T follicular helper cell (primary cell): ENCODE measurements around the gene RIC8B.
"Not testable (repeated sequence)": the region's sequence is repeated elsewhere in the genome, so short reads cannot be mapped to it uniquely, and the experiment has no call there.

Experiments
- DNase-seq: peaks from one replicate; pipeline ENCODE4 v3.0.0-alpha.2; 2020; ENCODE audit warnings: low read depth

RIC8B gene

DNA sequence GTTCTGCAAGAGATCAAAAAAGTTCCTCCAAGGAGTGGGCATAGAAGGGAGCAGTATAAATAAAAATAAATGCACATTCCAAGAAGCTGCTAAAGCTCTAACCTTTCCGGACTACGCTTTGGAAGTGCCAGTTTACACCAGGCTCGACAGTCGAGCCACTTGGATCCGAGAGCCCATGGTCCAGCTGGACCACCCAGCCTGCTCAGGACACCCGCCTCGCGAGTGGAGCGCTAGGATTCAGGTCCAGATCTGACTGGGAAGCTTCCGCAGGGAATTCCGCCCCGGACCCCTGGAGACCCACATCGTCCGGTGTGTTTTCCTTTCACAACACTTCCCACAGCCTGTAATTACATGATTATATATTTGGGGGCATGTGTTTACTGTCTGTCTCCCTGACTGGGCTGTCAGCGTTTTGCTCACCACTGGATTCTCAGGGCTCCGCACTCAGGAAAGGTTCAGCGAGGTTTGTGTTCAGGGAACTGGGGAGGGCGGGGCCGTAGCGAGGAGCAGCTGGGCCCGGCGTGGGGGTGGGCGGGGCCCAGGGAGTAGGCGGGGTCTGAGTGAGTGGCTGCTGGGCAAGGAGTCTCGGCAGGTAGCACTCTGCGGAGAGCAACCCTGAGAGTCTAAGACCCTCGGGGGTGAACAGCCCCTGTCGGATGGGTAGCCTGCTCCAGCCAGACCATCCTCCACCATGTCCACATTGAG lies 128.9 kb downstream of the RIC8B start:
- peak; percentile 59 for DNase-seq

GRCh38 chr12:106906715-106907114 lies 132.2 kb downstream of the RIC8B start:
- DNase-seq, result no peak

DNA sequence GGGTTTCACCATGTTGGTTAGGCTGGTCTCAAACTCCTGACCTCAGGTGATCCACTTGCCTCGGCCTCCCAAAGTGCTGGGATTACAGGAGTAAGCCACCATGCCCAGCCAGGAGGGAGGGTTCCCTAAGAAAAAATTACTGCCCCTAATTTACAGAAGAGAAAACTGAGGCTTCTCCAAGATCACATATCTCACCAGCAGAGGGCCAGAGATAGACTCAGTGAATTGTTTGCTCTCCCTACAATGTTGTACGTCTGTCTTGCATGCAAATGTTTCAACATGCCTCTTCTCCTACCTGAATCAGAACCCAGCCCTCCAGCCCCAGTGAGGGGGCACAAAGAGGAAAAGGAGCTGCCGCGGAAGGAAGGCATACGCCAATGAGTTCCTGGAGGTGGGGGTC lies 132.9 kb downstream of the RIC8B start:
- no peak for DNase-seq

GRCh38 chr12:106907846-106908245 lies 133.4 kb downstream of the RIC8B start:
- DNase-seq, result no peak

DNA sequence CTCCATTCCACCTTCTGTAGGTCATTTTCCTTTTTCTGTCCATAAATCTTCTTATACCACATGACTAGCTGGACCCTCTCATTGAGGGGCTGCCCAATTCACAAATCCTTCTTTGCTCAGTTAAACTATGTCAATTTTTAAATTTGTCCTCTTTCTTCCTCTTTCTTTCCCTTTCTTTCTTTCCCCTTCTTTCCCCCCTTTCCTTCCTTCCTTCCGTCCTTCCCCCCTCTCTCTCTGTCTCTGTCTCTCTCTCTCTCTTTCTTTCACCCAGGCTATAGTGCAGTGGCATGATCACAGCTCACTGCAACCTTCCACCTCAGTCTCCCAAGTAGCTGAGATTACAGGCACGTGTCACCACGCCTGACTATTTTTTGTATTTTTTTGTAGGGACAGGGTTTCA lies 134.1 kb downstream of the RIC8B start:
- DNase-seq, result no peak

GRCh38 chr12:106910202-106910601 lies 135.7 kb downstream of the RIC8B start:
- DNase-seq, result no peak

DNA sequence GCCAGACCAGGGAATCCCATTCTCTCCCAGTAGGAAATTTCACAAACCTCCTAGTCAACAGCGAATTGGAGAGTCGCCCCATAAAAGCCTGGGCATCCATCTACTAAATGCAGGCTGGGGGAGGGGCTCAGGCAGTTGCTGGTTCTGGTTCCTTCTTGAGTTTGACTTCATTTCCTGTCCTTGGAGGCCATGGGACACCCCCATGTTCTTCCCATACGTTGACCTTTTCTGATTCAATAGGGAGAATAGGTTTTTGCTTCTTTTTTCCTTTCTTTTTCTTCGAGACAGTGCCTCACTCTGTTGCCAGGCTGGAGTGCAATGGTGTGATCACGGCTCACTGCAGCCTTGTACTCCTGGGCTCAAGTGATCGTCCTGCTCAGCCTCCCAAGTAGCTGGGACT lies 137.1 kb downstream of the RIC8B start:
- no peak for DNase-seq

DNA sequence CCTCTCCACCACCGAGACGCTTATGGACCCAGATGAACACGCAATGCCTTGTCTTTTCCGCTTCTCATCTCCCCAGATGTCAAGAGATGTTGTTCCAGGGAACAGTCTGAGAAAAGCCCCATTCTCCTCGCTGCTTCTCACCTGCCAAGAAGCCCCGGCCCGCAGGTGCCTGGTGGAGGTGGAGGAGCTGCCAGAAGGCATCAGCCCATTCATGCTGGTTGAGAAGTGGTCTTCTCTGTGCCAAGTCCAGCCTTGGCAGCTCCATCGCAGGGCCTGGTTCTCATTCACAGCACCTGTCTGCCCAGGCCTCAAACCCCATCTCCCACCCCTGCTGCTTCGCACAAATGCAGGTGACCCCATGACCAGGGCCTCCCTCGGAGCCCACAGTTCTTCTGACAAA lies 139.0 kb downstream of the RIC8B start:
- no peak for DNase-seq

- DNase-seq, result no peak
Observed at GRCh38 chr12:106914796-106915634, 140.5 kb downstream of the RIC8B start.

- no peak for DNase-seq
Observed at GRCh38 chr12:106915635-106916026, 141.1 kb downstream of the RIC8B start.

- no peak for DNase-seq
Observed at GRCh38 chr12:106917503-106917902, 143.0 kb downstream of the RIC8B start.

DNA sequence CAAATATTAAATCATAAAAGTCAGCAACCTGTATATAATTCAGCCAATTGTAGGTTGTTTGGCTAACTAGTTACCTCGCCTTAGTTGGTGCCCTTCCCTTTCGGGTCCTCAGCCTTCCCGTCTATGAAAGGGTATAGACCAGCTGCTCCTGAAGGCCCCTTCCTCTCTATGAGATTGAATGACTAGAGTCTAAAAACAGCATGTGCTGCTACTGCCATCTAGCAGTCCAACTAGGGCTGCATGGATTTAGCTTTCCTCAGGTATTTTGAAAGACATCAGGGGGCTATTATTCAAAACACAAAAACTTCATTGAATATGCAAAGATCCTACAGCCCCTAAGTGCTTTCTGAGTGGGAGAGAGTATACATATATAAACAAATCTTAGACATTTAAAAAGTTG lies 144.3 kb downstream of the RIC8B start:
- no peak for DNase-seq

- no peak for DNase-seq
Observed at GRCh38 chr12:106919910-106920544, 145.5 kb downstream of the RIC8B start.

GRCh38 chr12:106921976-106922375 lies 147.5 kb downstream of the RIC8B start:
- DNase-seq, result not testable (repeated sequence)

- DNase-seq, result not testable (repeated sequence)
Observed at GRCh38 chr12:106923594-106923993, 149.1 kb downstream of the RIC8B start.

GRCh38 chr12:106924268-106924861 lies 149.9 kb downstream of the RIC8B start:
- DNase-seq, result no peak

GRCh38 chr12:106926657-106927056 lies 152.2 kb downstream of the RIC8B start:
- no peak for DNase-seq

DNA sequence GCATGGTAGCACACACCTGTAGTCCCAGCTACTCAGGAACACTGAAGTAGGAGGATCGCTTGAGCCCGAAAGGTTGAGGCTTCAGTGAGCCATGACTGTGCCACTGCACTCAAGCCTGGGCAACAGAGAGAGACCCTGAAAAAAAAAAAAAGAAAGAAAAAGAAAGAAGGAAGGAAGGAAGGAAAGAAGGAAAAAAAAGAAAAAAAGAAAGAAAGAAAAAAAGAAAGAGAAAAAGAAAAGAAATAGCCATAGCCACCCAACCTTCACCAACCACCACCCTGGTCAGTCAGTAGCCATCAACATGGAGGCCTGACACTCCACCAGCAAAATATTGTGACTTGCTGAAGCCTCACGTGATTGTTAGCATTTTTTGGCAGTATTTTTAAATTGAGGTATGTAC lies 159.8 kb downstream of the RIC8B start:
- DNase-seq, result no peak
